NCI-H345 treated with DMSO at 0.1 percent for 48 hours (cell line): ENCODE data around the gene ZNFX1.
A peak's percentile ranks its signal among the peaks of the same experiment; 100 is the strongest.
"Not testable (repeated sequence)": the region's sequence is repeated elsewhere in the genome, so short reads cannot be mapped to it uniquely, and the experiment has no call there.

ENCODE experiments used
- DNase-seq: peaks from one replicate; lab custom pipeline; 2025; ENCODE audit not compliant: unreplicated experiment; lab: John Stamatoyannopoulos, UW

Gene ZNFX1

DNA sequence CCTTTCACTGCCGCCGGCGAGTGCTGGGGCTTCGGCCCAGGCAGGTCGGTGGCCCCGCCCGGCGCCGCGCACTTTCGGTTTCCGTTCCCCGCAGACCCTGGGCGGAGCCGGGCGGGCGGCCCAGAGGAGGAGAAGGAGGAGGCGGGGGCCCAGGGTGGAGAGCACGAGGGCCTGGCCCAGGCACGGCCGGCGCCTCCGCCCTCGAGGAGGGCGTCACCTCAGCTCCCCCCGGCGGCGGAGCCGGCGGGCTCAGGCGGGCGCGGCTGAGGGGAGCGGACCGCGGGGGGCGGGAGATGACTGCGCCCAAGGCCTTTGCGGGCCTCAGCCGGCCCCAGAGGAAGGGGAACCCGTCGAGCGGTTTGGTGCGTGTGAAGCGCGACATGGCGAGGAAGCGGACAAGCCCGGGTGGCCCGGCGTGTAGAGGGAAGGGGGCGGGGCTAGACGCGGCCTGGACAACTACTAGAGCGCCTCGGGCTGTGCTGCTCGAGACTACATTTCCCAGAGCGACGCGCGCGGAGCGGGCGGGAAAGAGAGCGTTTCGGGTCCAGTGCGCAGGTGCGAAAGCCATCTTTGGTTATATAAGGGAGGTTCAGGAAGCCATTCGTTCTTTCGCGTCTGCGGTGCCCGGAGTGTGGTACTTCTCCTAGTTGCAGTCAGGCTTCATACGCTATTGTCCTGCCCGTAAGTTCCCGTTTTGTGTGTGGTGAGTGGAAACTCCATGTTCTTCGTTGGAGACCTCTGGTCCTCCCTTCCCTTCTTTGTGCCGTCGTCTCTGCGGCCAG, at the start of gene ZNFX1:
Gene ZNFX1, minus strand, starts transcription at position 22 of the 782 bp plus-strand sequence. CDS start 2,218 bp downstream, outside the sequence.
- DNase-seq, result peak; percentile 99

GRCh38 chr20:49326026-49326425, 48.2 kb upstream of the ZNFX1 start:
- DNase-seq, result no peak

DNA sequence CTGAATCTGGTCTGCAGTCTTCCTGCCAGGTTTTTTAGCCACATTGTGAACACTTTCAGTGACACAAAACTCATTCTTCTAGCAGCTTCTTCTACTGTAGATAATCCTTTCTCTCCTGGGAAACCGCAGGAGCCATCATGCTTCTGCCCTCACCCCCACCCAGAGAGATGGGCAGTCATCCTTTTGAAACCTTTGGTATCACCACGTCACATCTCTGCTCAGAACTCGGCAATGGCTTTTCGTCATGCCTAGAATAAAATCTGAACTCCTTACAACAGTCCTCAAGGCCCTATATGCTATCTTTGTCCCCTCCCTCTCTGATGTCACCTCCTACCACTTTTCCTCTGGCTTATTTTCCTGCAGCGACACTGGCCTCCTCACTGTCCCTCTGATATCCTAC, 46.4 kb upstream of the ZNFX1 start:
- no peak for DNase-seq

- no peak for DNase-seq
These were observed 45.9 kb upstream of the ZNFX1 start for GRCh38 chr20:49323622-49324238.

GRCh38 chr20:49320460-49320859, 42.6 kb upstream of the ZNFX1 start:
- no peak for DNase-seq

GRCh38 chr20:49319208-49319809, 41.5 kb upstream of the ZNFX1 start:
- DNase-seq, result peak; percentile 15

DNA sequence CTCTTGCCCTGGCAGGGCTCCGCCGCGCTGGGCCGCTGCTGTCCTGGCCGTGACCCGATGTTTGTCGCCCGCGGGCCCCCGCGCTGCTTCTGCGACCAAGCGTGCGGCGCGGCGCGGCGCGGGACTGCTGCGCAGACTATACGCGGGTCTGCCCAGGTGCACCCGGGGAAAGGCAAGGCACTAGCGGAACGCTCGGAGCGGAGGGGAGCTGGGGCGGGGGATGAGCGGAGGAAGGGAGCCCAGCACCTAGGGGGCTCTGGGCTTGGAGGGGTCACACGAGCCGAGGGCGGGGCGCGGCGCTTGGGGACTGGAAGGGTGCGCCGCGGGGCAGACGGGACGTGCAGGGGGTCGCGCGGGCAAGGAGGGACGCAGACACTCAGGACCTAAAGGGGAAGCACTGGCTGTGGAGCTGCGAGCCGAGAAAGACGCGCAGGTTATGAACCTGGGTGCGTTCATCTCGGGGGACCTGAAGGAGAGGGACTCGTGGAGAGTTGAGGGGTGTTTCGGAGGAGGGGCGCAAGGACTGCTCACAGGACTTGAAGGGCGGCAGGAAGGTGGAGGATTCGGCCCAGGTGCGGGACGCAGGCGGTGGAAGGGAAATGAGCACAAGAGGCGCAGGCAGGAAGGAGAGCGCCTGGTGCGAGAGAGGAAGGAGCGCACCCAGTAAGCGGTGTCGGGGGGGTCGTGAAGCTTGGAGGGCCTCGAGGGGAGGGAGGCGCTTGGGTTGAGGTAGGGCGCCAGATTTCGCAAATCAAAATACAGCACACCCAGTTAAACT, 40.8 kb upstream of the ZNFX1 start:
- peak; percentile 6 for DNase-seq

DNA sequence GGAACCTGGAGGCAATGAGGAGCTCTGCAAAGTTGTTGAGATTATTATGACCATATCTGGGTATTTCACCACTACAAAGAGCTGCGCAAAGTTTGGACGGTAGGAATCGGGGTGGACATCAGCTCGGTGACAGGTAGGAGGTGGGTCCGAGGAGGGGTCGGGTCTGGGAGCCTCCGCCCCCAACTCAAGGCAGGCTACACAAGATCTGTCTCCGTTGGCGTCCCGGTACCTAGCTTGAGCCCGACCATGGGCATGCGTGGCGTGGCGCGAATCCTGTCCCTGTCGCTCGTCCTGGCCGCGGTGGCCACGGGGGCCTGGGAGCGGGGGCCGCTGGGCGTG, 40.2 kb upstream of the ZNFX1 start:
- DNase-seq, result no peak

- DNase-seq, result no peak
These were observed 38.8 kb upstream of the ZNFX1 start for GRCh38 chr20:49316704-49317103.

DNA sequence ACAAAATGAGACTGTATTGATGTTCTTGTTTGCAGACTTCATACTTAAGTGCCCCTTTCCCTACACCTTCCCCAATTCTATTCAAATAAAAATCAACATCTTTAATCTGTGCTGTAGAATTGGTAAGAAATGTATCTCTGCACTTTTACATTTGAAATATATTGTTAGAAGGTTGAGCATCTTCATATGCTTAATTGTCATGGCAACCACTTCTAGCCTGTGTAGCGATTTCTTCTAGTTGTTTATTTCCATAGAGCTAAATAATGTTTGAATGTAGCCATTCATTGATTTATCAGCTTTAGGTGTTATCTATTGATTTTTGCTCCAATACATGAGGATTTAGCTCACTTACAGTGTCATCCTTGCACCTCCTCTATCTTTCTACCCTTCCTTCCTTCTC, 37.7 kb upstream of the ZNFX1 start:
- no peak for DNase-seq

DNA sequence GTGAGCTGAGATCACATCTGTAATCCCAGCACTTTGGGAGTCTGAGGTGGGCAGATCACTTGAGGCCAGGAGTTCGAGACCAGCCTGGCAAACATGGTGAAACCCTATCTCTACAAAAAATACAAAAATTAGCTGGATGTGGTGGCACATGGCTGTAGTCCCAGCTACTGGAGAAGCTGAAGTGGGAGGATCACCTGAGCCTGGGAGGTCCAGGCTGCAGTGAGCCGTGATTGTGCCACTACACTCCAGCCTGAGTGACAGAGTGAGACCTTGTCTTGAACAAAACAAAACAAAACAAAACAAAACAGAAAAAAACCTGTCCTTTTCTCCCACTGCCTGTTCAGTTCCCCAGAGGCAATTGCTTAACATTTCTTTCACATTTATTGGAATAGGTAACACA, 36.2 kb upstream of the ZNFX1 start:
- DNase-seq, result not testable (repeated sequence)

- DNase-seq, result no peak
These were observed 35.4 kb upstream of the ZNFX1 start for GRCh38 chr20:49313283-49313682.

- DNase-seq, result no peak
These were observed 34.8 kb upstream of the ZNFX1 start for GRCh38 chr20:49312661-49313060.

GRCh38 chr20:49310705-49311104, 32.8 kb upstream of the ZNFX1 start:
- DNase-seq, result no peak

DNA sequence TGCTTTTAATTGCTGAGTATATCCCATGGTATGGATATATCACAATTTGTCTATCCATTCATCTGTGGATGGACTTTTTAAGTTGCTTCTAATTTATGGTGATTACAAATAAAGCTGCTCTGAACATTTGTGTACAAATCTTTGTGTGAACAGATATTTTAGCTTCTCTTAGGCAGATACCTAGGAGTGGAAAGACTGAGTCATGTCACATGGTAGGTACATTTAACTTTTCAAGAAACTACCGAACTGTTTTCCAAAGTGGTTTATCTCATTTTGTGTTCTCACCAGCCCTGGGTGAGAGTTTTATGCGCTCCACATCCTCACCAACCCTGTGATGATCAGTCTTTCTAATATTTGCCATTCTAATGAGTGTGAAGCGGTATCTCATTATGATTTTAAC, 31.0 kb upstream of the ZNFX1 start:
- no peak for DNase-seq

GRCh38 chr20:49306903-49307620, 29.2 kb upstream of the ZNFX1 start:
- peak; percentile 76 for DNase-seq

DNA sequence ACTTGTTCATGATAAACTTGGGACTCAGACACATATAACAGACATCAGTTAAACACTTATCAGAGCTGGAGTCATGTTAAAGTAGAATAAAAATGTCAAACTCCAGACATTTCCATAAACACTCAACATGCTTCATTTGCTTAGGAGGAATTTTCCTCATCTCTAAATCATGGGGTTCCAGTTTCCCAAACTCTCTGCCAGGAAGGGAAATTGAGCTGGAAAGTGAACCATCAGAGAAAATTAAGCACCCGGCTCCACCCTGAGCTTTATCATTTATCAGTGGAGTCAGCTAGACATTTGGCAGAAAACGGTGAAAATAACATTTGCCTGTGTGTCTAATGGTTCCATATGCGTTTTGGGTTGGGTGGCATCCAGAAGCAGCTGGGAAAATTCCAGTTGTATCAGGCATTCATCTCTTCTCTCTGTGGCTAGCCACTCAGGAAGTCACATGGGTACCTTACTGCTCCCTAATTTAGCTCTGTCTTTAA, 25.3 kb upstream of the ZNFX1 start:
- DNase-seq, result no peak

GRCh38 chr20:49297605-49298530, 20.0 kb upstream of the ZNFX1 start:
- no peak for DNase-seq

DNA sequence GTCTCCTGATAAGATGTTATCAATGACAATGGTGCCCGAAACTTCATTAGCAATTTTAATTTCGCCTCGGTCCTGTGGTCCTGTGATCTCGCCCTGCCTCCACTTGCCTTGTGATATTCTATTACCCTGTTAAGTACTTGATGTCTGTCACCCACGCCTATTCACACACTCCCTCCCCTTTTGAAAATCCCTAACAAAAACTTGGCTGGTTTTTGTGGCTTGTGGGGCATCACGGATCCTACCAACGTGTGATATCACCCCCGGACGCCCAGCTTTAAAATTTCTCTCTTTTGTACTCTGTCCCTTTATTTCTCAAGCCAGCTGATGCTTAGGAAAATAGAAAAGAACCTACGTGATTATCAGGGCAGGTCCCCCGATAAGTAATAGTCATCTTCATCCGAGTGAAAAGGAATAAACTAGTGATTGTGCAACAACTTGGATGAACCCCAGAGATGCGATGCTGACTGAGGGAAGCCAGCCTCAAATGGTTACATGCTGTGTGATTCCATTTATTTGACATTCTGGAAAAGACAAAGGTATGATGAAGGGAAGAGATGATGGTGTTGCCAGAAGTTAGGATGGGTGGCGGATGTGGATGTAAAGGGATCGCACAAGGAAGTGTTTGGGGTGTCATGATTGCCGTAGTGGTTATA, 16.3 kb upstream of the ZNFX1 start:
- DNase-seq, result not testable (repeated sequence)
